ENCODE results near the gene GSK3A.

The GSK3A gene

GRCh38 chr19:42280815-42281145 lies 38.4 kb upstream of the GSK3A start:
- DNase-seq (ENCODE audit: low spot score), result peak; percentile 78

GRCh38 chr19:42279902-42280814 lies 37.8 kb upstream of the GSK3A start:
- peak; percentile 98 for DNase-seq (ENCODE audit: low spot score)

GRCh38 chr19:42279155-42279901 lies 36.9 kb upstream of the GSK3A start:
- DNase-seq (ENCODE audit: low spot score), result no peak

- no peak for DNase-seq (ENCODE audit: low spot score)
Observed at GRCh38 chr19:42278452-42279154, 36.2 kb upstream of the GSK3A start.

DNA sequence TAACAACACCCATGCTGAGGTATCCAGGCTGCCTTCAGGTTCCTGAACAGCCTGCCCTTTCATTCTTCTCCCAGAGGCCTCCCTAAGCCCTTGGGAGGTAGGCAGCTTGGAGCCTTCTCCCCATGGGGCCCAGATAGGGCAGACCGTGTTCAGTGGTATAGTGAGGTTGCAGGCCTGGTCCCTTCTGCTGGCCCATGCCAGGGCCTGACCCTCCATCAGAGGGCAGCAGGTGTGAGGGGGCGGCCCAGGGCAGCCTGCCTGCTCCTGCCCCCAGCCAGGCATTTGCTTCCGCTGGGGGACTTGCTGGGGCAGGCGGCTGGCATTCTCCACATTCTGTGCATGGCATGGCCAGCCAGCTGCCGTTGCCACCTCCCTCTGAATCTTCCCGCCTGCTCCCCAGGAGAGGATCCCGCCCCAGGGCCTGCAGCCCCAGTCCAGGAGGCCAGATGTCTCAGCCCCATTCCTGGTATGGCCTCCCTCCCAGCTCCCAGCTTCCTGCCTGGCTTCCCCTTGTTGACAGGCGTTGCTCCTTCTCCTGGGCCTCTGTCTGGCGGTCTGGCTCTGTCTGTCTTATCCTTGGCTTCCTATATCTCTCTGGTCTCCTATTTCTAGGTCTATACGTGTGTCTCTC lies 35.5 kb upstream of the GSK3A start:
- peak; percentile 38 for DNase-seq (ENCODE audit: low spot score)

GRCh38 chr19:42276821-42277220 lies 34.4 kb upstream of the GSK3A start:
- peak; percentile 29 for DNase-seq (ENCODE audit: low spot score)

DNA sequence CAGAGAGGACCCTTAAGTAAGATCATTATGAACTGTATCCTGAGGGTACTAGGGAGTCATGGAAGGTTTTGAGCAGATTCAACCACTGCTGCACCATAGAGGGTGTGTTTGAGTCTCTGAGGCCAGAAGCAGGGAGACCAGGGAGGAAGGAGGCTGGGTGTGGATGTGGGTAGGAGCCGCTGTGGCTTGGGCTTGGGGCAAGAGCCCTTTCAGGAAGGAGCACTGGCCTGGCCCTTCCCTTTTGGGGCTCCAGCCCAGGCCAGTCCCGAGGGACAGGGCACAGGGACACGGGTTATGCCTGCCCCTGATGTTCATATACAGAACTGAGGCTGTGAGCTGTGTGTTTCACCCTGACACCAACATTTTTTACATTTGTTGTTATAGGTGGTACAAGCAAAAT lies 33.9 kb upstream of the GSK3A start:
- DNase-seq (ENCODE audit: low spot score), result no peak

DNA sequence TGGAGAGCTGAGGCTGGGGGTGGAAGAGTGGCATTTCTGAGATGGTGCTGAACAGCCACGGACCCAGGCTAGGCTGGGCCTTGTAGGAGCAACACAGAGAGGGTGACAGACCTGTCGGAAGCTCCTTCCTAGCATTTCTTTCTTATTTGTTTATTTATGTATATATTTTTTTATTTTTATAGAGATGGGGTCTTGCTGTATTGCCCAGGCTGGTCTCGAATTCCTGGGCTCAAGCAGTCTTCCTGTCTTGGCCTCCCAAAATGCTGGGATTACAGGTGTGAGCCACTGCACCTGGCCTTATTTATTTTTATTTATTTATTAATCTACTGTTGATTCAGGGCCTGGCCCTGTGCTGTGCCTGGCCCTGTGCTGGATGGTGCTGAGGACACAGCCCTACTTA lies 33.1 kb upstream of the GSK3A start:
- DNase-seq (ENCODE audit: low spot score), result no peak

DNA sequence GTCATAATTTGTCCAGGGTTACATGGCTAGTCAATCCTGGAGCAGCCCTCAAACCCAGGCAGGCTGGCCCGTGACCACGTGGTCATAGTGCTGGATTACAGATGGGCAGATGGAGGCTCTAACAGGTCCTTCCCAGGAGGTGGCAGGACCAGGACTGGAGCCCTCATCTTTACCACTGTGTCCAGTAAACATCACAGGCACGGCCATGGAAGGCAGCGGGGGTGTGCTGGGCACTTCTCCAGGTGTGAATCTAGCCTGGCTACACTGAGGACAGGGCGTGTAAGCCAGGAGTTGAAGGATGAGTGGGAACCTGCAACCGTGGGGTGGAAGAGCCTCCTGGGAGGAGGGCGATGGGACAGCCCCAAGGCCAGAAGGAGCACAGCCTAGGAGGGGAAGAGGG lies 32.7 kb upstream of the GSK3A start:
- DNase-seq (ENCODE audit: low spot score), result no peak

GRCh38 chr19:42274065-42274682 lies 31.8 kb upstream of the GSK3A start:
- no peak for DNase-seq (ENCODE audit: low spot score)

GRCh38 chr19:42273407-42274064 lies 31.1 kb upstream of the GSK3A start:
- no peak for DNase-seq (ENCODE audit: low spot score)

DNA sequence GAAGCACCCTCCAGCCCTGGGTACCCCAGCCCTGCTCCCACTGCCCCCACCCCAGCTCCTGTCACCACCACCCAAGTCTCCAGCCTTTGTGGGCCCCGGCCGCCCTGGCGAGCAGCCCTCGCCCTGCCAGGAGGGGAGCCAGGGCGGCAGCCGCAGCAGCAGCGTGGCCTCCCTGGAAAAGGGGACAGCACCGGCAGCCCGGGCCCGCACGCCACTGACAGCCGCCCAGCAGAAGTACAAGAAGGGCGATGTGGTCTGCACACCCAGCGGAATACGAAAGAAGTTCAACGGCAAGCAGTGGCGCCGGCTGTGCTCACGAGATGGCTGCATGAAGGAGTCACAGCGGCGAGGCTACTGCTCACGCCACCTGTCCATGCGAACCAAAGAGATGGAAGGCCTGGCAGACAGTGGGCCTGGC lies 30.6 kb upstream of the GSK3A start:
- no peak for DNase-seq (ENCODE audit: low spot score)

GRCh38 chr19:42272535-42272897 lies 30.1 kb upstream of the GSK3A start:
- DNase-seq (ENCODE audit: low spot score), result no peak

- no peak for DNase-seq (ENCODE audit: low spot score)
Observed at GRCh38 chr19:42271861-42272534, 29.6 kb upstream of the GSK3A start.

DNA sequence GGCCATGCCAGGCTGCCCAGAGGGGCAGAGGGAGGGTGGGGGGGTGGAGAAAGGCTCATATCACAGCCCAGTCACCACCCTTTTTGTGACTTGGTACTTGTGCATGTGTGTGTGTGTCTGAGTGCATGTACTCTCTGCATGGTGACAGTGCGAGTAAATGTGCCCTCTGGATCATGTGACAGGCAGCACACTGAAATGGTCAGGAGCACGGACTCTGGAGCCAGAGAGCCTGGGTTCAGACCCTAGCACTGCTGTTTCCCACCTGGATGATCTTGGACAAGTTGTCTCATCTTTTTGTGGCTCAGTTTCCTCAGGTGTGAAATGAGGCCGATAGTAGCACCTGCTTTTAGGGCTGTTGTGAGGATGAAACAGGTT lies 28.6 kb upstream of the GSK3A start:
- no peak for DNase-seq (ENCODE audit: low spot score)

DNA sequence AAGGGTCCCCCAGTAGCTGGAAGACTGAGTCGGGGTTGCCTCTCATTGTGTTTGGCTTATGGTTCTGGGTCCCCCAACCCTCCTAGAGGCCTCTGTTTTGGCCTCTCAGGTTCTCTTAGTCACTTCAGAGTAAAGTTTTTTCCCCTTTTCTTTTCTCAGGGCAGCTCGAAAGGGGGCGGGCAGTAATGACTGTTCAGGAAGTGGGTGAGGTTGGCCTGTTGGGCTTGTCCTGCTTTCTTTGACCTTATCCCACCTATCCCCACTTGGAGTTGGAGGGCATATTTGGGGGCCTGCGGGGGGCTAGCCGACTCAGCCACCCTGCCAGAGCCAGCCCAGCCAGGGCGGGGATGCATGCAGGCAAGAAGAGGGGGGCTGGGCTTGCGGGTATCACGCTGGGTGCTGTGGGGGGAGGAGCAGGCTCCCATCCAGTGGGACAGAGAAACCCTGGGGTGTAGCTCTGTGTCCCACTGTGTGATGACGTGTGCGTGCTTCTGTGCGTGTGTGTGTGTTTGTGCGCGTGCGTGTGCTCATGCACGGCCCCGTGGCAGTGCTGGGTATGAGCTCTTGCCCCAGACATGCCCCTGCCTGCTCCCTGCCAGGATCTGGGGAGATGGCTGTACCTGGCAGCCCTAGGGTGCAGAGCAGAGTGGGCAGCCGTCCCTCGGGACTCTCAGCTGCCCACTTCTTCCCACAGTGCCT lies 28.1 kb upstream of the GSK3A start:
- peak; percentile 81 for DNase-seq (ENCODE audit: low spot score)

- DNase-seq (ENCODE audit: low spot score), result no peak
Observed at GRCh38 chr19:42269478-42270345, 27.3 kb upstream of the GSK3A start.

- peak; percentile 97 for DNase-seq (ENCODE audit: low spot score)
Observed at GRCh38 chr19:42268704-42269477, 26.5 kb upstream of the GSK3A start, which contains the start of gene CIC. CIC (plus strand) TSS chr19:42269252; CDS start chr19:42271784, 2,532 bp downstream.
